Nephron (organoid): ENCODE measurements around the gene TRPC6.
"Not testable (repeated sequence)": the region's sequence is repeated elsewhere in the genome, so short reads cannot be mapped to it uniquely, and the experiment has no call there.

Experiments used
- H3K27ac Mint-ChIP-seq, 3 experiments: 2 replicates each; pipeline ENCODE4 v1.8.0; 2020; ENCODE audit warnings: mixed read lengths in 3 of 3, mild to moderate bottlenecking in 2 of 3, moderate library complexity in 1 of 3
- H3K27me3 Mint-ChIP-seq: 2 replicates; pipeline ENCODE4 v1.8.0; 2021; ENCODE audit warnings: low read depth, mild to moderate bottlenecking, moderate library complexity, mixed read lengths
- H3K36me3 Mint-ChIP-seq: 2 replicates; pipeline ENCODE4 v1.8.0; 2020; ENCODE audit warnings: low read depth, mixed read lengths
- H3K4me1 Mint-ChIP-seq: 2 replicates; pipeline ENCODE4 v1.8.0; 2020; ENCODE audit warnings: mixed read lengths
- H3K4me3 Mint-ChIP-seq, 3 experiments: 2 replicates each; pipeline ENCODE4 v1.8.0; 2020; ENCODE audit warnings: mild to moderate bottlenecking in 3 of 3, mixed read lengths in 3 of 3, moderate library complexity in 2 of 3
- H3K9me3 Mint-ChIP-seq: 2 replicates; pipeline ENCODE4 v1.8.0; 2020; ENCODE audit warnings: mixed read lengths
- TF ChIP-seq, protein P1 (sequence below), 3 experiments: fragments of 200-600 bp; sonication (generic); IDR thresholded peaks; one replicate each; pipeline ENCODE4 v1.5.0; 2021; ENCODE audit warnings: antibody characterized with exemption in 3 of 3; ENCODE audit not compliant: unreplicated experiment in 3 of 3

Gene TRPC6

DNA sequence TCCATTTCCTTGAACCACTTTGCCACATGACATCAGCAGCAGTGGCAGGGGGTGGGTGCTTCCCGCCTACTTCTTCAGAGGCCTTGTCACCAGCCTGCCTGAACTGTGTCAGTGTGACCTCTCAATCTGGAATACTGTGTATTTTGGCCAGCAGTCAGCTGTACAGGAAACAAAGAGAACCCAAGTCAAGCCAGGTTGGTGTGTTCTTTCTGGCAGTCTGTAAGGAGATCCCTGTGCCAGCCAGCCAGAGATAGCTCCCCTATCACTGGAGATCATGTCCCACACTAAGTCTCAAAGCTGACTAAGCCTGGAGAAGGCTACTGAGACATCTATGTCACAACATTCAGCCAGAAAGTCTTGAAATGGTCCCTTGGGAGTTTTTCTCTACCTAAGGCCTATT lies 142.1 kb downstream of the TRPC6 start:
- Mint-ChIP-seq H3K4me1 (peaks cover 10% of the 10 kb centered on the region), H3K36me3 (no peaks in the 10 kb centered on the region), H3K27ac (no peak overlapping the region), H3K4me3 (no peak overlapping the region), H3K9me3 (no peaks in the 10 kb centered on the region), H3K27me3 (no peaks in the 10 kb centered on the region)
- TF ChIP-seq, protein P1, sequence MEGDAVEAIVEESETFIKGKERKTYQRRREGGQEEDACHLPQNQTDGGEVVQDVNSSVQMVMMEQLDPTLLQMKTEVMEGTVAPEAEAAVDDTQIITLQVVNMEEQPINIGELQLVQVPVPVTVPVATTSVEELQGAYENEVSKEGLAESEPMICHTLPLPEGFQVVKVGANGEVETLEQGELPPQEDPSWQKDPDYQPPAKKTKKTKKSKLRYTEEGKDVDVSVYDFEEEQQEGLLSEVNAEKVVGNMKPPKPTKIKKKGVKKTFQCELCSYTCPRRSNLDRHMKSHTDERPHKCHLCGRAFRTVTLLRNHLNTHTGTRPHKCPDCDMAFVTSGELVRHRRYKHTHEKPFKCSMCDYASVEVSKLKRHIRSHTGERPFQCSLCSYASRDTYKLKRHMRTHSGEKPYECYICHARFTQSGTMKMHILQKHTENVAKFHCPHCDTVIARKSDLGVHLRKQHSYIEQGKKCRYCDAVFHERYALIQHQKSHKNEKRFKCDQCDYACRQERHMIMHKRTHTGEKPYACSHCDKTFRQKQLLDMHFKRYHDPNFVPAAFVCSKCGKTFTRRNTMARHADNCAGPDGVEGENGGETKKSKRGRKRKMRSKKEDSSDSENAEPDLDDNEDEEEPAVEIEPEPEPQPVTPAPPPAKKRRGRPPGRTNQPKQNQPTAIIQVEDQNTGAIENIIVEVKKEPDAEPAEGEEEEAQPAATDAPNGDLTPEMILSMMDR (IDR thresholded peaks at IDR 0.05; ENCODE audit: unreplicated experiment in 3 of 3): no peak

DNA sequence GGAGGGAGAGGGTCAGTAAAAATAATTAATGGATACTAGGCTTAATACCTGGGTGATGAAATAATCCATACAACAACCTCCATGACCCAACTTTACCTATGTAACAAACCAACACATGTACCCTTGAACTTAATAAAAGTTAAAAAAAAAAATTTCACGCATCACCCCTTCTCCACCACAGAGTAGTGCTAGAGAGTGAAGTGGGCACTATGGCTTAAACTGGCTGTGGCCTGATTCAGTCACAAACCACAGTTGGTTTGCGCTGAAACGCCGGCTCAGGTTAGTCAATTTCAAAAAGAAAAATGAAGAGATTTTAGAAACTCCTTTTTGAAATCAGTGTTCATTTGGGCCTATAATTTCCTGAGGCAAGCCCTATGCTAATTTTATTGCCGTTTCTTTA lies 144.3 kb downstream of the TRPC6 start:
- H3K4me3 Mint-ChIP-seq: no peak overlapping the region
- no peaks in the 10 kb centered on the region for H3K9me3 Mint-ChIP-seq
- no peak overlapping the region for H3K27ac Mint-ChIP-seq
- H3K4me1 Mint-ChIP-seq: peaks cover 15% of the 10 kb centered on the region
- no peaks in the 10 kb centered on the region for H3K36me3 Mint-ChIP-seq
- TF ChIP-seq, protein P1 (IDR thresholded peaks at IDR 0.05; ENCODE audit: unreplicated experiment in 3 of 3): no peak
- no peaks in the 10 kb centered on the region for H3K27me3 Mint-ChIP-seq

DNA sequence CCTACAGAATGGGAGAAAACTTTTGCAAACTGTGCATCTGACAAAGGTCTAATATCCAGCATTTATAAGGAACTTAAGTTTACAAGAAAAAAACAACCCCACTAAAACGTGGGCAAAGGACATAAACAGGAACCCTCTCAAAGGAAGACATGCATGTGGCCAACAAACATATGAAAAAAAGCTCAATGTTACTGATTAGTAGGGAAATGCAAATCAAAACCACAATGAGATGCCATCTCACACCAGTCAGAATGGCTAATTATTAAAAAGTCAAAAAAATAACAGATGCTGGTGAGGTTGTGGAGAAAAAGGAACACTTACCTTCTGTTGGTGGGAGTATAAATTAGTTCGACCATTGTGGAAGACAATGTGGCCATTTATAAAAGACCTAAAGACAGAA lies 145.1 kb downstream of the TRPC6 start:
- not testable (repeated sequence) for H3K27ac Mint-ChIP-seq, H3K36me3 Mint-ChIP-seq, H3K9me3 Mint-ChIP-seq, H3K4me1 Mint-ChIP-seq, H3K27me3 Mint-ChIP-seq, H3K4me3 Mint-ChIP-seq

DNA sequence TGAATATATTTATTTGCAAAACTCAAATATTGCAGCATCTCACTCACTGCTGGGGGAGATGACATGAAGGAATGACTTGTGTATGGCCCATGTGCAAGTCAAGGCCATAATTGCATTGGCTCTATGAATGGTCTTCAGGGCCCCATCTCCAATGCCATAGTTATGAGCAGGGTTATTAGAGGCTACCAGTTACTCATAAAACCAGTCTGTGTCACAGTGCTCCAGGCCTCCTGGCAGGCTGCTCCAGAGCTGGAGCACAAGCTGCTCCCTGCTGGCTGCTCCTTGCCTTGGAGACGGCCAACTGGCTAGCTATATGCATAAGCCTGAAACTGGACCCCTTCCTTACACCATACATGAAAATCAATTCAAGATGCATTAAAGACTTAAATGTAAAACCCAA lies 145.7 kb downstream of the TRPC6 start:
- H3K36me3 Mint-ChIP-seq: no peaks in the 10 kb centered on the region
- no peaks in the 10 kb centered on the region for H3K9me3 Mint-ChIP-seq
- peaks cover 7% of the 10 kb centered on the region for H3K4me1 Mint-ChIP-seq
- H3K27me3 Mint-ChIP-seq: no peaks in the 10 kb centered on the region
- no peak overlapping the region for H3K27ac Mint-ChIP-seq
- H3K4me3 Mint-ChIP-seq: no peak overlapping the region
- TF ChIP-seq, protein P1 (IDR thresholded peaks at IDR 0.05; ENCODE audit: unreplicated experiment in 3 of 3): no peak

DNA sequence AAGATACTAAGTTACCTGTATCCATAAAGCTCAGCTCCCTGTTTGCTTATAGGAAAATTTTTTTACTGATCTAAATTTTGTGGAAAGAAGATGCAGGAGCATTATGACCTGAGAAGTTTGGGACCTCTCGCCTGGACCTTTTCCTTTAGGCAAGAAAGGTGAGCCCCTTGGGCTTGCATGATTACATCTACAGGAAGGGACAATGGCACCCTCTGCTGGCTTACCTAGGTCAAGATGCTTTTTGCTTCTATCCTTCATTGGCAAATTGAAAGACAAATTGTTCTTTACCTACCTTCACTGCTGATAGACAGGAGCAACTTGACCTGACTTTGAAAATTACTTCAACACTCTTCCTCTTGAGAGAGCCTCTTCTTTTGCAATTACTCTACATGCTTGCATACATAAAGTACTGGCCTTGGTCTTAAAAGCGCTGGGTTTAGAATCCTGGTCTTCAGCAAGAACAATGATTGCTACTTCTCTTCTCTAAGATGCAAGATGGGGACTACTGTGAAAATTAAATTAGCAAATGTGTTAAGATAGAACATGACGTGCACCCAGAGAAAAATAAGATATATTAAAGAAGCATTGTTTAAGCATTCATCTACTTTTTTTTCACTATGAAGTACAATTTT lies 147.2 kb downstream of the TRPC6 start:
- Mint-ChIP-seq H3K9me3 (peaks cover 2% of the 10 kb centered on the region), H3K27me3 (no peaks in the 10 kb centered on the region), H3K4me1 (peaks cover 7% of the 10 kb centered on the region), H3K4me3 (no peak overlapping the region), H3K27ac (no peak overlapping the region), H3K36me3 (no peaks in the 10 kb centered on the region)
- TF ChIP-seq, protein P1 (IDR thresholded peaks at IDR 0.05; ENCODE audit: unreplicated experiment in 3 of 3): peak; percentile 64 to 68 (median 67)

DNA sequence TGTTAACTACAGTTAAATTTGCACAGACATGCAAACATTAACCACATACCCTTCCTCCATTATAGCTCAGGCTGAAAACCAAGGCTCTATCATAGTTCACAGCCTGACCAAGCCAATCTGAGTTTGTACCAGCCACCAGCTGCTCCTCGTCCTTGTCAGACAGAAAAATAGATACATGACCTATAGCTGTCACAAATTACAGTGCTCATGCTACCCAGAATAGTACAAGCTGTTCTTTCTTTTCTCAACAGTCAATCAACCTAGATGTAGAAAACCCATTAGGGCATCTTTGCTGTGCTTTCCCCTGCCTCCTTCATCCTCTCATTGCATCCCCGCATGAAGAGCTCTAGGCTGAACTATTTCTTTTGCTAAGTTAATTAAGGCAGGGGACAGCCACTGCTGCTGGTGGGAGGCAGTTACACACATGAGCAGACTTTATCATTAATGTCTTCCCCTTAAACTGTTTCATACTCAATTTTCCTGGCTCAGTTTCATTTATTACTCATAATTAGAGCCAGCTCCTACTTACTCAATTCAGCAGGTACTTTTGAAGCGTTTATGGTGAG lies 148.3 kb downstream of the TRPC6 start:
- no peaks in the 10 kb centered on the region for H3K27me3 Mint-ChIP-seq
- H3K4me1 Mint-ChIP-seq: peaks cover 11% of the 10 kb centered on the region
- no peak overlapping the region for H3K27ac Mint-ChIP-seq
- no peaks in the 10 kb centered on the region for H3K36me3 Mint-ChIP-seq
- peaks cover 2% of the 10 kb centered on the region for H3K9me3 Mint-ChIP-seq
- H3K4me3 Mint-ChIP-seq: no peak overlapping the region
- TF ChIP-seq, protein P1 (IDR thresholded peaks at IDR 0.05; ENCODE audit: unreplicated experiment in 3 of 3): no peak
